HEK293T (cell line): ENCODE measurements around the gene FNDC3B.

Source experiments
- ARNT ChIP-seq: fragments of 450-650 bp; IDR thresholded peaks from 2 replicates; pipeline ENCODE4 v1.6.1; 2017; ENCODE audit warnings: mild to moderate bottlenecking
- BHLHE40 ChIP-seq: fragments of 450-650 bp; IDR thresholded peaks from 2 replicates; pipeline ENCODE4 v1.6.1; 2016; ENCODE audit warnings: mild to moderate bottlenecking, moderate library complexity, borderline replicate concordance
- CTBP1 ChIP-seq: fragments of 450-650 bp; IDR thresholded peaks from 2 replicates; pipeline ENCODE4 v1.6.1; 2016; ENCODE audit warnings: borderline replicate concordance
- ELF4 ChIP-seq: fragments of 450-650 bp; IDR thresholded peaks from 2 replicates; pipeline ENCODE4 v1.6.1; 2017; ENCODE audit warnings: antibody characterized with exemption
- FOXK2 ChIP-seq: fragments of 450-650 bp; IDR thresholded peaks from 2 replicates; pipeline ENCODE4 v1.6.1; 2016; ENCODE audit warnings: mild to moderate bottlenecking
- FOXM1 ChIP-seq: fragments of 450-650 bp; IDR thresholded peaks from 2 replicates; pipeline ENCODE4 v1.6.1; 2017; ENCODE audit warnings: mild to moderate bottlenecking, borderline replicate concordance
- HDGF ChIP-seq: fragments of 450-650 bp; IDR thresholded peaks from 2 replicates; pipeline ENCODE4 v1.6.1; 2017; ENCODE audit warnings: antibody characterized with exemption, borderline replicate concordance
- NFRKB ChIP-seq: fragments of 450-650 bp; IDR thresholded peaks from 2 replicates; pipeline ENCODE4 v1.6.1; 2016; ENCODE audit warnings: mild to moderate bottlenecking, moderate library complexity
- SP1 ChIP-seq: fragments of 450-650 bp; IDR thresholded peaks from 2 replicates; pipeline ENCODE4 v1.6.1; 2017
- SUZ12 ChIP-seq: fragments of 450-650 bp; IDR thresholded peaks from 2 replicates; pipeline ENCODE4 v1.6.1; 2016; ENCODE audit warnings: mild to moderate bottlenecking
- ZNF384 ChIP-seq: fragments of 450-650 bp; IDR thresholded peaks from 2 replicates; pipeline ENCODE4 v1.6.1; 2016

- no peak for TF ChIP-seq ZNF384
- TF ChIP-seq ELF4: no peak
- no peak for TF ChIP-seq ARNT
- TF ChIP-seq FOXM1: no peak
- TF ChIP-seq SP1: no peak
- TF ChIP-seq HDGF: no peak
- TF ChIP-seq NFRKB: no peak
- no peak for TF ChIP-seq FOXK2
- TF ChIP-seq BHLHE40: no peak
- no peak for TF ChIP-seq SUZ12
- no peak for TF ChIP-seq CTBP1
Measured at GRCh38 chr3:172147113-172147818, 107.9 kb downstream of the FNDC3B start.
